Peyer's patch (tissue), 4 donors: Measurements from ENCODE around the gene RPS4Y1.

ENCODE experiments used
- POLR2A ChIP-seq, 2 donors: fragments of 450-650 bp; IDR thresholded peaks; one replicate each; pipeline ENCODE4 v1.5.1; 2017; ENCODE audit warnings: antibody characterized with exemption in 2 of 2, mild to moderate bottlenecking in 2 of 2, moderate library complexity in 2 of 2
- TF ChIP-seq, protein P1 (sequence below), 6 experiments: fragments of 450-650 bp in 4 of 6; fragments of 200-600 bp in 2 of 6; sonication (generic) in 1 of 6; IDR thresholded peaks; one replicate each; pipeline ENCODE4 v1.5.1; 2017 to 2019; ENCODE audit warnings: antibody characterized with exemption in 6 of 6, mild to moderate bottlenecking in 3 of 6, moderate library complexity in 1 of 6

DNA sequence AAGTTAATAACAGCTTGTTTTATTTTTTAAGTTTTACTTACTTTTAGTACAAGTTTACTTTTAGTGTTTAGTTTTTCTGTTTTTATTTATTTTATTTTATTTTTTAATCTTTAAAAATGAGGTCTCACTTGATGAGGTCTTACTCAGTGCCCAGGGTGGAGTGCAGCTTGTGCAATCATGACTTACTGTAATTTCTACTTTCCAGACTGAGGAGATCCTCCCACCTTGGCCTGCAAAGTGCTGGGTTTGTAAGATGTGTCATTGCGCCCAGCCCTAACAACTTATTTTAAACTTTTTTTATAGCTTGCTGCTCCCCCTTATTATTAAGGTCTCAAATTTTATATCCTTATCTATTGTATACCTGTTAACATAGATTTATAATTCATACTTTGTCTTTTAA lies 52.1 kb downstream of the RPS4Y1 start:
- TF ChIP-seq, protein P1, sequence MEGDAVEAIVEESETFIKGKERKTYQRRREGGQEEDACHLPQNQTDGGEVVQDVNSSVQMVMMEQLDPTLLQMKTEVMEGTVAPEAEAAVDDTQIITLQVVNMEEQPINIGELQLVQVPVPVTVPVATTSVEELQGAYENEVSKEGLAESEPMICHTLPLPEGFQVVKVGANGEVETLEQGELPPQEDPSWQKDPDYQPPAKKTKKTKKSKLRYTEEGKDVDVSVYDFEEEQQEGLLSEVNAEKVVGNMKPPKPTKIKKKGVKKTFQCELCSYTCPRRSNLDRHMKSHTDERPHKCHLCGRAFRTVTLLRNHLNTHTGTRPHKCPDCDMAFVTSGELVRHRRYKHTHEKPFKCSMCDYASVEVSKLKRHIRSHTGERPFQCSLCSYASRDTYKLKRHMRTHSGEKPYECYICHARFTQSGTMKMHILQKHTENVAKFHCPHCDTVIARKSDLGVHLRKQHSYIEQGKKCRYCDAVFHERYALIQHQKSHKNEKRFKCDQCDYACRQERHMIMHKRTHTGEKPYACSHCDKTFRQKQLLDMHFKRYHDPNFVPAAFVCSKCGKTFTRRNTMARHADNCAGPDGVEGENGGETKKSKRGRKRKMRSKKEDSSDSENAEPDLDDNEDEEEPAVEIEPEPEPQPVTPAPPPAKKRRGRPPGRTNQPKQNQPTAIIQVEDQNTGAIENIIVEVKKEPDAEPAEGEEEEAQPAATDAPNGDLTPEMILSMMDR (IDR thresholded peaks at IDR 0.05): no peak
- no peak for TF ChIP-seq POLR2A (IDR thresholded peaks at IDR 0.05)
